HG03135 (cell line): ENCODE measurements around the gene SHANK1.

Source experiments
- ATAC-seq: cut with Tn5 transposase; IDR thresholded peaks from one replicate; pipeline ENCODE4 v1.9.1; 2021; ENCODE audit warnings: mild to moderate bottlenecking, moderate library complexity; ENCODE audit not compliant: unreplicated experiment

Gene SHANK1

GRCh38 chr19:50693064-50693975, 26.3 kb downstream of the SHANK1 start:
- ATAC-seq: no peak

DNA sequence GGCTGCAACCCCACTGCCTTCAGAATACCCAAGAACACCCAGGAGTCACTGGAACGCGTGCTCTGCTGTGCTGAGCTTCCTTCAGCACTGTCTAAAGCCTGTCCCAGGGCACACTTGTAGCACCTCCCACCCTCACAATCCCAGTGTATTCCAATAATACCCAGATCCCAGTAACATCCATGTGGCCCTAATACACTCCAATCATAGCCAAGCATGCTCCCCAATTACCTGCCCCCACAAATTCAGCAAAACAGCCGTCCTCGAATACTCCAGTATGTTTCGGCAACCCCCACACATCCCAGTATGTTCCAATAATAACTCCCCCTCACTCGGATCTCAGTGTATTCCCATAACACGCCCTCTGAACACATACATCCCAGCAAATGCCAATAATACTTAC, 29.2 kb downstream of the SHANK1 start:
- no peak for ATAC-seq

GRCh38 chr19:50688766-50689165, 30.8 kb downstream of the SHANK1 start:
- ATAC-seq: no peak

DNA sequence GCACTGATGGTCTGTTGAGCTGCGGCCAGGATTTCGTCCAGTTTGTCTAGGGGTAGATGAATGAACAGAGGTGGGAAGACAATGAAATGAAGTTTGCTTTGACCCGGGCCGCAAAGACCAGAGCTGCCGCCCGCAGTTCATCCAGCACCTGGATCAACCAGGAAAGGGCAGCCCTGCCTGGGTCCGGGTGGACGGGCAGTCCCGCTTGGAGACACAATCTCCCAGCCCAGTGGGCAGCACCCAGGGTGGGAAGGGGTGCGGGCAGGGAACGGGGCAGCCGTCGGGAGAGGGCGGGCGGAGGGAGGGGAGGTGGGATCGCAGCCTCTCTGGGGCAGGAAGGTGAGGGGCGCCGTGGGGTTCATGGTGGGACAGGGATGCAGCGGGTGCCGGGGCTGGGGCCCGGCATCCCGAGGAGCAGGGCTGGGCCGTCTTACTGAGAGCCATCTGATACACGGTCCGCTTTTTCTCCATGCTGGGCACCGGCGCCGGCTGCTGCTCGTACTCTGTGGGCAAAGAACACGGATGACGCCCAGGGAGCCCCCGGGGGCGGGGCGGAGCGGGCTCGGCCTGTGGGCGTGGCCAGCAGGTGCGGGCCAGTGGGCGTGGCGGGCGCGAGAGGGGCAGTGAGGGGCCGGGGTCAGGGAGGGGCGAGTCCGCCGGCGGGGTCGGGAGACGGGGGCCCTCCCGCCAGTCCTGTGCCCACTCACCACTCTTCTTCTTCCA, 33.1 kb downstream of the SHANK1 start:
- ATAC-seq: no peak

GRCh38 chr19:50679177-50680125, 40.2 kb downstream of the SHANK1 start:
- peak; percentile 75 for ATAC-seq

DNA sequence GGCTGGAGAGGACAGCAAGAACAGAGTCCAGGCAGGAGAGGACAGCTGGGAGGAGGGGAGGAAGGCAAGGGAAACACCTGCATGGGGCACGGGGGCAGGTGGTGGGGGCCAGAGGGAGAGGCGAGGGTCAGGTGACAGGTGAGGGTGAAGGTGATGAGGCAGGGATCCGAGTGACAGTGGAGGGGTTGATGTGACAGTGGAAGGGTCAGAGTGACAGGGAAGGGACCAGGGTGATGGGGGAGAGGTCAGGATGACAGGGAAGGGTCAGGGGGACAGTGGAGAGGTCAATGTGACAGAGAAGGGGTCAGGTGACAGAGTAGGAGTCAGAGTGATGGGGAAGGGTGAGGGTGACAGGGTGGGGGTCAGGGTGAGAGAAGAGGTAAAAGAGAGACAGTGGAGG, 41.3 kb downstream of the SHANK1 start:
- ATAC-seq: no peak

- no peak for ATAC-seq
These were observed 42.0 kb downstream of the SHANK1 start for GRCh38 chr19:50677636-50678035.

DNA sequence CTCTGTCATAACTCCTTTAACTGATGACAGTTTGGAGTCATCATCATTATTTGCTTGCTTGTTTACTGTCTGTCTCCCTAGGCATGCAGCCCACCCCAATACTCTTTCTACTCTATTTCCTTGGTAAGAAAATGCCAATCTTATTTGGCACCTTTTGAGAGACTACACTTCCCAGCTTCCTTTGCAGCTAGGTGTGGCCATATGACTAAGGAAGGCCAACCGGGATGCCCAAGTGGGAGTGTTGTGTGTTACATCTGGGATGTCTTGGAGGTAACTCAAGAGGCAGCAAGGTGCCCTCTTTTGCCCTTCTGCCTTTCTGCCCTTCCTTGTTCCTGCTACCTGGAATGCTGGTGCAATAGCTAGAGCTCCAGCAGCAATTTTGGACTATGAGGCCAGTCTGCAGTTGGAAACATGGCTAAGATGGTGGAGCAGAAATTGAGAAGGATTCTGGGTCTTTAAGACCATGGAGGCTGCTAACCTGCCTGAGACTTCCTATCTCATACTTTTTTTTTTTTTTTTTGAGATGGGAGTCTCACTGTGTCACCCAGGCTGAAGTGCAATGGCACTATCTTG, 42.9 kb downstream of the SHANK1 start:
- no peak for ATAC-seq

DNA sequence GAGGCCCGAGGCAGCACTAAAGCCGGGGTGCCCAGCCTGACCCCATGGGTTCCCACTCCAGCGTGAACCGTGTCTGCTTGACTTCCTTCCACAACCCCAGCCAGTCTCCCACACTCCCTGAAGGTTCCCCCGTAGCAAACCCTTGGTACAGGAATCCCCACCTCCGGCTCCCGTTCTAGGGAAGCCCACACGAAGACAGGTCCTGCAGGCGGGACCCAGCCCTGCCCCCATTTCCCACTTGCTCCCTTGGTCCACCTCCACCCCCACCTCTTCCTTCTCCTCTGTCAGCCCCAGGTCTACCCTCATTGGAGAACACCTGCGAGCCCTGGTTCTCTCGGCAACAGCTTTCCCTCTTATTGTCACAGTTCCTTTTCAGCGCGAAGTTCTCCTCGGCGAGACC, 46.5 kb downstream of the SHANK1 start:
- no peak for ATAC-seq

- no peak for ATAC-seq
These were observed 49.6 kb downstream of the SHANK1 start for GRCh38 chr19:50670102-50670380.

DNA sequence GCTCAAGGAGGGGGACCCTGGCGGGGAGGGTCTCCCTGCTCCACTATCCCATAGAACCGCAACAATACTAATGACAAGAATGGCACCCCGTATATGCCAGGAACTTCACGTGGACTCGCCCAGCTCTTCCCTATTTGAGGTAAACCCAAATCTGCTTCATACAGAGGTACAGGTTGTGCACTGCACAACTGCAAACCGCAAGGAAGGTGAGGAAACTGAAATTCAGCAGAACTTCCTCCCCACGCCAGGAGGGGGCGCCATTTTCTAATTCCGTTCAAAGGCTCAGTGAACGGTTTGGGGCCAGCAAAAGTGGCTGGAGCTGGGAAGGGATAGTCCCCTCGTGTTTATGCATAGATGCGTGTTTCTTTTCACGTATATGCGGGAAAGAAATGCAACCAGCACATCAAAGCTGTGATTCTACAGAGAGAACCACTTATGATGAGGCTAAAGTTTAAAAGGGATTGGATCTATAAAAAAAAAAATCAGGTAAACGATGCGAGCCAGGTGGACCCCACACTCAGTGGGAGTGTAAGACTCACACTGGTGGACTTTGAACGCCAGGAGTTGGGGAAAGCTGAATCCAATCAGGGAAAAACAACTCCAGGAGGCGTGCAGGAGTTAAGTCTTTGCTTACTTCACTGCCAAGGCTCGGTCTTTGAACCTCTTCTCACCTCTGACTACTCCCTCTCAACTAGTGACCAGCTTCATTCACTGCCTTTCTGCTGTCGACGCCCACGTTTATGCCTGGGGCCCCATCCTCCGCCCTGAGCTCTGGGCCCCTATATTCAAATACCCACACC, 50.1 kb downstream of the SHANK1 start:
- no peak for ATAC-seq

DNA sequence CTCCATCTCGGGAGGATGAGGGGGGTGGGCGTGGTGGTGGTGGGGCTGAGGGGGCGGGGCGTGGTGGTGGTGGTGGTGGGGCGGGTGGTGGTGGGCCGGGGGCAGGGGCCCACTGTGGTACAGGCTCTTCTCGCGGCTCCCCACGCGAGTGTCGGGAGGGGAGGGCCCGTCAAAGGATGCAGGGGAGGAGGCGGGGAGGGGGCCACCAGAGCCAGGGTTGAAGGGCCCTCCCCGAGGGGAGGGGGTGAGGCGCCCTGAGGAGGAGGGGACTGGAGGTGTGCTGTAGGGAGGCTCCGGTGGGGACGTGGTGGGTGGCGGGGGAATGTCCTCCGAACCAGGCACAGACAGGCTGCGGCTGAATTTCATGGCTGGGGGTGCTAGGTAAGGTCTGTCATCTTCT, 50.7 kb downstream of the SHANK1 start:
- ATAC-seq: no peak

- ATAC-seq: no peak
These were observed 51.2 kb downstream of the SHANK1 start for GRCh38 chr19:50668416-50668815.

DNA sequence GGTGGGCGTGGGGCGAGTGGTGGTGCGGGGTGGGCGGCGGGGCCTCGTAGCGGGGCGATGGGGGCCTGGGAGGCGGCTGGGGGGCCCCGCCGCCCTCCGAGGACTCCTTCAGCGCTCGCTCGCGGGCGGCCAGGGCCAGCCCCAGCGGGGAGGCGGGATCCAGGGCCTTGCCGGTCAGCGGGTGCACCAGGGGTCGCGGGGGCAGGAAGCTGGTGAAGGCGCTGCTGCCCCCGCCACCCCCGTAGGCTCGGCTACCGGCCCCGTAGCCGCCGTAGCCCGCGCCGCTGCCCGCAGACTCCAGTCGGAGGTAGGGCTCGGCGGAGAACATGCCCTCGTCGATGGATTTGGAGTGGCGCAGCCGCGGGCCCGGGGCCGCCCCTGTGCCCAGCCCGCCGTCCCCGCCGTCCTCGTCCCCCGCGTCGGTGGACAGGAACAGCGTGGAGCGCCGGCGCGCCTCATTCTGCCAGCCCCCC, 51.8 kb downstream of the SHANK1 start:
- no peak for ATAC-seq

DNA sequence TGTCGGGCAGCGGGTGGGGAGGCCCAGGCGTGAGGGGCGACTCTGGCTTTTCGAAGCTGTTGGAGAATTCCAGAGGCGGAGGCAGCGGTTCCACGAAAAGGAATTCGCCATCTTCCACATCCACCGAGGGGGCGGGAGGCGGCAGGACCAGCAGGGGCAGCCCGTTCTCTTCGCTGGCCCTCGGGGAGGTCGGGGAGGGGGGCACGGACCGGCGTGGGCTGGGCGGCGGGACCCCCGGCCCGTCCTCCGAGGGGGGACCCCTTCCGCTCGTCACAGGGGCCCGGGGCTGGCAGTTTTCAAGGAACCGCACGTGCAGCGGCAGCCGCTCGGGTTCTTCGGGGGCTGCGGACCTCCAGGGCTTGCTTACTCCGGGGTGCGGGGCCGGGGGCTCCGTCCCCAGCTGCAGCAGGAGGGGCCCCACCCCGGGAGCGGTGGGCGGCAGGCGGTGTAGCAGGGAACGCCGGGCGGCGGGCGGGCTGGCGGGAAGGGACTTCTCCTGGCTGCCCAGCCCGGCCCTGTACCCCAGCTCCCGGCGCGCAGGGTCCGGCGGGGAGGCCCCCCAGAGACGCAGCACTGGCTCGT, 52.3 kb downstream of the SHANK1 start:
- no peak for ATAC-seq

DNA sequence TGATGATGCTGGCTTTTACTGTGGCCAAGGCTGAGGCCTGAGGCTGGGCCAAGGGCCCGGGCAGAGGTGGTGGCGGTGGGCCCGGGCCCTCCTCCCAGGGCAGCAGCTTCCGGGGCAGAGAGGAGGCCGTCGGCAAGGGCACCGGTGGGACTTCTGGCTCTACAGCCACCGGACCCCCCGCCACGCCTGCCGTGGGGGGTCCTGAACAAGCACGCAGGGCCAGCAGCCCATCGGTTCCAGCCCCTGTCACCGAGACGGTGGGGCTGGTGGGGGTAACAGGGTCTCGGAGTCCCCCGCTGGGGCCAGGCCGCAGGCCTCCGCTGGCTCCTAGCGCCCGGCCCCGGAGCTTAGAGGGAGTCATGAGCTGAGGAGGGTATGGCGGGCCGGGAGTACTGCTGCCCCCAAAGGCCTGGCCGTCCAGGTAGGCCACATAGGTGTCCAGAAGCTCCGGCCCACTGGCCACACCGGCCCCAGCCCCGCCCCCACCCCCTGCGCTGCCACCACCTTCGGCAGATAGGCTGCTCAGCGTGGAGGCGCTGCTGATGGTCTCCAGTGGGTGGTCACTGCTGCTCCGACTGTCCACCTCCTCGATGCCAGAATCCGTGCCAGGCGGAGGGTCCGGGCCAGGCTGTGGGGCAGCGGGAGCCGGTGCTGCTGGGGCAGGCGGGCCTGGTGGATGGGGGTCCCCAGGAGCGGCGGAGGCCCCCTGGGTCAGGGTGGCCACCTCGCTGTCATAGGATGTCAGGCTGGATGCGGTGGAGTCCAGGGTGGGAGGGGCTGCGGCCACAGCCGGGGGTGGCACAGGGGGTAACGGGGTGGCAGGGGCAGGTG, 53.0 kb downstream of the SHANK1 start:
- ATAC-seq: no peak

DNA sequence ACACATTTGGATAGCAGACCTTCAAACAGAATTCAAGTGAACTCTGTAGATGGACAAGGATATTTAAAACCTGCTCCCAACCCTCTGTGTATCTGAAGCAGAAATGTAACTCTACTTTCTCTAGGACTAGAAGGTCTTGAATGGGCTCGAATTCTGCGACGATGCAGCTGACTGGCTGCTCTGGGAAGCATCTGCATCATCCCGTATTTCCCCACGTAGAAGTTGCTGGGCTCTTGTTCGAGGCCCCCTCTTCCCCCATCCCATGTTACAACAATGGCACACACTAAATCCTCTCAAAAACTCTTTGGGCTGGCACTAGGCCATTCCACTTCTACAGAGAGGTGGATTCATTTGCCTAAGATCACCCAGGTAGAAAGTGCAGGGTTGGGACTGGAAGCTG, 55.4 kb downstream of the SHANK1 start:
- no peak for ATAC-seq

GRCh38 chr19:50663482-50663790, 56.2 kb downstream of the SHANK1 start:
- no peak for ATAC-seq
